AG10803 (cell line): ENCODE measurements around the gene SVIP.

Experiments used
- DNase-seq: peaks from one replicate; pipeline ENCODE4 v3.0.0; 2010; ENCODE audit warnings: low read depth
- H3K4me3 ChIP-seq: 2 replicates; pipeline ENCODE4 v1.5.1; 2011; ENCODE audit warnings: mild to moderate bottlenecking, low read length, control low read depth
- CTCF ChIP-seq: conservative IDR thresholded peaks from 2 replicates; pipeline ENCODE4 v1.5.1; 2011; ENCODE audit warnings: mild to moderate bottlenecking, low read length, control low read depth, inconsistent platforms

SVIP gene

GRCh38 chr11:22808571-22809197, 20.9 kb downstream of the SVIP start:
- DNase-seq = no peak
- TF ChIP-seq CTCF = no peak
- H3K4me3 ChIP-seq = no peak overlapping the region

DNA sequence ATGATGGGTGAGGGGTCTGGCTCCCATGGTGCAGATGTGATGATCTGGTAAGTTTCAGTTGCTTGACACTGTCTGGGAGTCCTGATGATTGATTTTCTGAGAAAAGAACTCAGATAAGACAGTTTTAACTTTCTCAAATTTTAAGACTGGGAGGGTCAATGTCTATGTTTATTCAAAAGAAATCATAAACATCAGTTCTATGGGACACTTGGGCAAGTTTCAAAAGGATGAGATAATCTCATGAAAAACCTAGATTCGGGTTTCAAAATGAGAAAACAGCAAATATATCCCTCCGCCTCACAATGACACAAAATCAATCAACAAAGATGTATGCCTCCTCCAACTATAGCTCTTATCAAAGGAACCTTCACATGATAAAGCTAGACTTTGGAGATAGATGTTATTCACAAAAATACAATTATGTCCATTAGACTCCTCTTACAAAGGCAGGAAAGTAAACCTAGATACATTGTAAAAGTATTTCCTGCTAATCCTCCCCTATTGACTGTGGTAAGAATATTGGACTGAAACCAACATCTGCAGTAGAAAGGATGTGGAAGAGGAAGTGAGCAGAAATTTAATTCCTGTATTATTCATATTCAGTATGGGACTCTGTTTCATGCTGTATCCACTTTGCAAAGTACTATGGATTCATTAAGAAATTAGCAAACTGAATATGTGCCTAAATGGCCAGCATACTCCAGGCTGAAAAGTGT, 21.6 kb downstream of the SVIP start:
- DNase-seq = no peak
- TF ChIP-seq CTCF = no peak
- no peak overlapping the region for H3K4me3 ChIP-seq

GRCh38 chr11:22807391-22807790, 22.2 kb downstream of the SVIP start:
- no peak for DNase-seq

DNA sequence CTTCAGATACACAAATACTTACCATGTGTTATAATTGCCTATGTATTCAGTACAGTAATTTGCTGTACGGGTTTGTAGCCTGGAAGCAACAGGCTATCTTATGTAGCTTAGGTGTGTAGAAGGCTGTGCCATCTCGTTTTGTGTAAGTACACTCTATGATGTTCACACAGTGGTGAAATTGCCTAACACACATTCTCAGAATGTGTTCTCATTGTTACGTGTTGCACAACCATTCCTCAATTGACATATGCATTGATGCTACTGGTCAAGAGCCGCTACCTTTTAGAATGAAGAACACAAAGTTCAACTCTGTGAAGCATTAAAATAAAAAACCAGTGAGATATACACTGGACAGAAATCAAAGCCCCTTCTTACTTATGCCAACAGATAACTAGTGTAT, 26.7 kb downstream of the SVIP start:
- no peak for TF ChIP-seq CTCF
- H3K4me3 ChIP-seq = no peak overlapping the region
- no peak for DNase-seq

More at GRCh38 chr11:22807391-22807790, 22.2 kb downstream of the SVIP start:
- no peak for TF ChIP-seq CTCF
- H3K4me3 ChIP-seq = no peak overlapping the region

DNA sequence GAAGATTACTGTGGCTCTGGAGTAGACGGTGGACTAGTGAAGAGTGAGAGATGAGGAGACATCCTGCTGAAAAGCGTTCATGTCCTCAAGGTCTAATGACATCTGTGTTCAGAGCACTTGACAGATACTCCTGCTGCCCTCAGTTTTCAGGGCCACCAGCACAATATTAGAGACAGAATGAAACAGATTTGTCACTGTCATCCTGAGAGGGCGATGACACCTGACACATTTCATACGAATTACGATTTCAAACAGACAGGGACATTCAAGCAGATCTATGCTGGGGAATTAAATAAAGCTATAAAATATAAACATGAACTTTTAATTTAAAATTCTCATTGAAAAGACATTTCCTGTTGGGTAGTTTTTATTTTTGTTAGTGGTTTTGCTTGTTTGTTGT, 29.1 kb downstream of the SVIP start:
- no peak for DNase-seq
- H3K4me3 ChIP-seq = no peak overlapping the region
- TF ChIP-seq CTCF = no peak

GRCh38 chr11:22798901-22799300, 30.7 kb downstream of the SVIP start:
- H3K4me3 ChIP-seq = no peak overlapping the region
- no peak for TF ChIP-seq CTCF
- DNase-seq = no peak

DNA sequence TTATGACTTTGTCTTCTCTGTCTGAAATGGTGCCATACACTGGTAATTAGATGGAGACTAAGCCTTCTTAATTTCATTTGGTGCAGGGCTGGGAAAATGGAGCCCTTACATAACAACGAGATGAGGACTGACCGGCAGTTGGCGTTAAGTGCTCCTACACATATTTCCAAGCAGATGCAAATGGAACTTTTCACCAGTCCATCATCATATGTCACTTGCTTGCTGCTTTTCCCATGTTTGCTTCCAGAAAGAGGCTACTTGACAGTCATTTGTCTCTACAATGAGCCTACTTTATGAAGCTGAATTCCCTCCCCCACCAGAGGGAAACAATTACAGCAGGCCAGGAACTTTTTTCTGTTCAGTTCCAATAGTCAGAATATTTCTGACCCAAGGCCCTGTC, 32.6 kb downstream of the SVIP start:
- no peak overlapping the region for H3K4me3 ChIP-seq
- no peak for TF ChIP-seq CTCF
- no peak for DNase-seq
